Measurements from ENCODE around the gene PLXNB2.
"Not testable (repeated sequence)": the region's sequence is repeated elsewhere in the genome, so short reads cannot be mapped to it uniquely, and the experiment has no call there.

The PLXNB2 gene

DNA sequence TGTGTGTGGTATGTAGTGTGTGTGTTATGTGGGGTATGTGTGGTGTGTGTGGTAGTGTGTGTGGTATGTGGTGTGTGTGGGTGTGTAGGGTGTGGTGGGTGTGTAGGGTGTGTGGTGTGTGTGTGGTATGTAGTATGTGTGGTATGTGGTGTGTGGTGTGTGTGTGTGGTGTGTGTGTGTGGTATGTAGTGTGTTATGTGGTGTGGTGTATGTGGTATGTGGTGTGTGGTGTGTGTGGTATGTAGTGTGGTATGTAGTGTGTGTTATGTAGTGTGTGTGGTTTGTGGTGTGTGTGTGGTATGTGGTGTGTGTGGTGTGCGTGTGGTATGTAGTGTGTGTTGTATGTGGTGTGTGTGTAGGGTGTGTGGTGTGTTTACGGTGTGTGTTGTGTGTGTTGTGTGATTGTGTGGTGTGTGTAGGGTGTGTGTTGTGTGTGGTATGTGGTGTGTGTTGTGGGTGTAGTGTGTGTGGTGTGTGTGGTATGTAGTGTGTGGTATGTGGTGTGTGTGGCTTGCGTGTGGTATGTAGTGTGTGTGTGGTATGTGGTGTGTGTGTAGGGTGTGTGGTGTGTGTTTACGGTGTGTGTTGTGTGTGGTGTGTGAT lies 31.5 kb upstream of the PLXNB2 start:
- H3K27me3 Mint-ChIP-seq = no peaks in the 10 kb centered on the region
- CTCF ChIA-PET = no interaction called here
- peaks cover 14% of the 10 kb centered on the region for H3K4me1 Mint-ChIP-seq
- no peaks in the 10 kb centered on the region for H3K36me3 Mint-ChIP-seq
- no peak overlapping the region for H3K27ac Mint-ChIP-seq
- H3K9me3 Mint-ChIP-seq = no peaks in the 10 kb centered on the region
- DNase-seq = no peak
- H3K4me3 Mint-ChIP-seq = no peak overlapping the region

DNA sequence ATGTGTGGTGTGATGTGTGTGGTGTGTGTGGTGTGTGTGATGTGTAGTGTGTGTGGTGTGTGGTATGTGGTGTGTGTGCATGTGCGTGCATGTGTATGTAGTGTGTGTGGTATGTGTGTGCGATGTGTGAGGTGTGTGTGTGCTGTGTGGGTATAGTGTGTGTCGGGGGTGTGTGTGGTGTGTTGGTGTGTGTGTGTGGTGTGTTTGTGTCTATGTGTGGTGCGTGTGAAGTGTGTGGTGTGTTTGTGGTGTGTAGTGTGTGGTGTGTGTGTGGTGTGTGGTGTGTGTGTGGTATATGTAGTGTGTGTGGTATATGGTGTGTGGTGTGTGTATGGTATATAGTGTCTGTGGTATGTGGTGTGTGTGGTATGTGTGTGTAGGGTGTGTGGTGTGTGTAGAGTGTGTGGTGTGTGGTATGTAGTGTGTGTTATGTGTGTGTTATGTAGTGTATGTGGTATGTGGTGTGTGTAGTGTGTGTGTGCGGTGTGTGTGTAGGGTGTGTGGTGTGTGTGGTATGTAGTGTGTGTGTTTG lies 30.7 kb upstream of the PLXNB2 start:
- Mint-ChIP-seq H3K36me3 (no peaks in the 10 kb centered on the region), H3K4me3 (no peak overlapping the region)
- CTCF ChIA-PET = no interaction called here

DNA sequence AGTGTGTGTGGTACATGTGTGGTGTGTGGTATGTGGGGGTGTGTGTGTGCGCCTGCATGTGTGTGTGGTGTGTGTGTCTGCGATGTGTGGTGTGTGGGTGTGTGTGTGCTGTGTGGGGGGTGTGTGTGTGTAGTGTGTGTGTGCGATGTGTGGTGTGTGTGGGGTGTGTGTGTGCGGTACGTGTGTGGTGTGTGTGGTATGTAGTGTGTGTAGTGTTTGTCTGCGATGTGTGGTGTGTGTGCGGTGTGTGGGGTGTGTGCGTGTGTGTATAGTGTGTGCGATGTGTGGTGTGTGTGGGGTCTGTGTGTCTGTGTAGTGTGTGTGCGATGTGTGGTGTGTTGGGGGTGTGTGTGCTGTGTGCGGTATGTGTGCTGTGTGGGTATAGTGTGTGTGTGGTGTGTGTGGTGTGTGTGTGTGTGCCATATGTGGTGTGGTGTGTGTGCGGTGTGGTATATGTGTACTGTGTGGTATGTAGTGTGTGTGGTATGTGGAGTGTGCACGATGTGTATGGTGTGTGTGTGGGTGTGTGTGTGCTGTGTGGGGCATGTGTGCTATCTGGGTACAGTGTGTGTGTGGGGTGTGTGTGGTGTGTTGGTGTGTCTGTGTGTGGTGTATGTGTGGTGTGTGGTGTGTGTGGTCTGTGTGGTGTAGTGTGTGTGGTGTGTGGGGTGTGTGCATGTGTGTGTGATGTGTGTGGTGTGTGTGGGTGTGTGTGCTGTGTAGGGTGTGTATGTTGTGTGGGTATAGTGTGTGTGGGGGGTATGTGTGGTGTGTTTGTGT lies 30.0 kb upstream of the PLXNB2 start:
- Mint-ChIP-seq H3K27ac (no peak overlapping the region), H3K4me3 (no peak overlapping the region), H3K4me1 (peaks cover 12% of the 10 kb centered on the region), H3K27me3 (no peaks in the 10 kb centered on the region), H3K9me3 (no peaks in the 10 kb centered on the region), H3K36me3 (no peaks in the 10 kb centered on the region)
- no peak for DNase-seq
- CTCF ChIA-PET = interaction anchor here (1.1 kb wide), 1 partner anchor 10 kb away, joined by 3 read pairs; the partner anchor contains the start of gene DENND6B

More for the DNA sequence above, 30.7 kb upstream of the PLXNB2 start:
- Mint-ChIP-seq H3K9me3 (no peaks in the 10 kb centered on the region), H3K27ac (no peak overlapping the region), H3K4me1 (peaks cover 14% of the 10 kb centered on the region), H3K27me3 (no peaks in the 10 kb centered on the region)
- no peak for DNase-seq

DNA sequence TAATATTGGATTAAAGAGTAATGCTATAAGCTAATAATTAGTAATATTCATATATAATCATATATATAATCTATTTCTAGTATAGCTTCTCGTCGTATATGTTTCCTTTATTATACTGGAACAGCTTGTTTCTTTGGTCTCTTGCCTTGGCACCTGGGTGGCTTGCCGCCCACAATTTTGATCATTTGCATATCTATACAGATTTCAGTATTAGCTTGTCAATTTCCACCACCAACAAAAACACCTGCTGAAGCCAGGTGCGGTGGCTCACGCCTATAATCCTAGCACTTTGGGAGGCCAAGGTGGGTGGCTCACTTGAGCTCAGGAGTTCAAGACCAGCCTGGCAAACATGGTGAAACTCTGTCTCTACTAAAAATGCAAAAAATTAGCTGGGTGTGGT lies 27.0 kb upstream of the PLXNB2 start:
- CTCF ChIA-PET = interaction anchor here (0.8 kb wide), 1 partner anchor 58 kb away, joined by 3 read pairs; no protein-coding TSS in a partner anchor
- not testable (repeated sequence) for H3K9me3 Mint-ChIP-seq, DNase-seq, H3K36me3 Mint-ChIP-seq, H3K4me3 Mint-ChIP-seq, H3K27ac Mint-ChIP-seq, H3K4me1 Mint-ChIP-seq
- peaks cover 15% of the 10 kb centered on the region for H3K27me3 Mint-ChIP-seq

DNA sequence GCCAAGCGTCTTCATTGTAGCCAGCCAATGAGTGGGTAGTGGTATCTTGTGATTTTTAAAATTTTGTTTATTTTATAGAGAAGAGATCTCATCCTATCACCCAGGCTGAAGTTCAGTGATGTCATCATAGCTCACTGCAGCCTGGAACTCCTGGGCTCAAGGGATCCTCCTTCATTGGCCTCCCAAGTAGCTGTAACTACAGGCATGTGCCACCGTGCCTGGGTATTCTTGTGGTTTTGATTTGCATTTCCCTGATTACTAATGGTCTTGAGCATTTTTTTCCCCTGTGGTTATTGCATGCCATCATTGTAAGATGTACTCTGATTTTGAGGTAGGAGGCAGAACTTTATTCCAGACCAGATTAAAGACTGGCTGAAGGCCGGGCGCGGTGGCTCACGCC lies 21.8 kb upstream of the PLXNB2 start:
- CTCF ChIA-PET = interaction anchor here (1.2 to 4.5 kb wide), 3 partner anchors 13 to 53 kb away, joined by 3 to 23 read pairs (median 11); no protein-coding TSS in a partner anchor
- H3K36me3 Mint-ChIP-seq = no peaks in the 10 kb centered on the region
- peaks cover 13% of the 10 kb centered on the region for H3K4me1 Mint-ChIP-seq
- no peak overlapping the region for H3K27ac Mint-ChIP-seq
- peaks cover 47% of the 10 kb centered on the region for H3K27me3 Mint-ChIP-seq
- no peak overlapping the region for H3K4me3 Mint-ChIP-seq
- DNase-seq = no peak
- H3K9me3 Mint-ChIP-seq = no peaks in the 10 kb centered on the region

DNA sequence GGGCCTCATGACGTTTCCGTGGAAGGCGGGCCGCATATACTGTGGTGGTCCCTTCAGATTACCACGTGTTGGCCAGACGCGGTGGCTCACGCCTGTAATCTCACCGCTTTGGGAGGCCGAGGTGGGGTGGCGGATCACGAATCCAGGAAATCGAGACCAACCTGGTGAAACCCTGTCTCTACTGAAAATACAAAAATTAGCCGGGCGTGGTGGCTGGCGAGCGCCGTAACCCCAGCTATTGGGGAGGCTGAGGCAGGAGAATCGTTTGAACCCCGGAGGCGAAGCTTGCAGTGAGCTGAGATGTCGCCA lies 20.2 kb upstream of the PLXNB2 start:
- H3K36me3 Mint-ChIP-seq = no peaks in the 10 kb centered on the region
- H3K9me3 Mint-ChIP-seq = no peaks in the 10 kb centered on the region

DNA sequence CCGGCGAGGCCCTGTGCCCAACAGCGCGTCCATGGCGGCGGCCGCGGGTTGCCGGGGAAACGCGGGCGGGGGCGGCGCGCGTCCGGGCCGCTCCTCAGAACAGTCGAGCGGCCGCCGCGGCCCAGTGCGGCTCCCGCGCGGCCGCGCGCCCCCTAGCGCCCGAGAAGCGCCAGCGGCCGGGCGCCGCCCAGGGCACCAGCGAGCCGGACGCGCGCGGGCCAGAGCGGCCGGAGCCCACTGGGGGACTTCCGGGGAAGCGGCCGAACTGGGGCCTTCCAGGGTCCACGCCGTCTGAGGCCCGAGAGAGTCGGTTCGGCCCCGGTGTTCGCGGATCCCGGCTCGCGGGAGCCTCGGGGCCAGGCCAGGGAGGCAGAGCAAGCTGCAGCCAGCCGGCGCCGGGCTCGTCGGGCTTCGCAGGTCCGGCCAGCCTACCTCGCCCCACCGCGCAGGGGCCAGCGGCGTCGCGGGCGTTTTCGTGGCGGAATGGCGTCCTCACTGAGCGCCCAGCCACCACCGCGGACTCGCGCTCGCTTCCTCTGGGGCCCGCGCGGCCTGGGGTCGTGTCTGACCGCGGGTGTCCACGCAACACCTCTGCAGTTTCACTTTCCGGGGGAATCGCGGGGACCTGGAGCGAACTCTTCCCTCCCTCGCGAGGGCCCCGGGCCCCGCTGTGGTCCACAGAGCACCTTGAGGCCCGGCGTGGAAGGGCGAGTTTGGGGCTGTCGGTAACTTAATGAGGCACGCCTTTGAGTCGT lies 19.7 kb upstream of the PLXNB2 start, which contains the start of gene DENND6B:
DENND6B (minus strand) TSS at position 57 of the 755 bp plus-strand sequence; CDS start at position 33, 24 bp downstream.
- Mint-ChIP-seq H3K27me3 (peaks cover 58% of the 10 kb centered on the region), H3K27ac (peak within 1 kb of the TSS; percentile 55), H3K9me3 (no peaks in the 10 kb centered on the region), H3K4me3 (peak within 1 kb of the TSS; percentile 79), H3K4me1 (peaks cover 13% of the 10 kb centered on the region), H3K36me3 (no peaks in the 10 kb centered on the region)
- CTCF ChIA-PET = interaction anchor here (0.6 to 4.5 kb wide), 9 partner anchors 9 to 171 kb away, joined by 3 to 23 read pairs (median 4); no protein-coding TSS in a partner anchor
- peak; percentile 74 for DNase-seq

More for the DNA sequence above, 20.2 kb upstream of the PLXNB2 start:
- H3K4me3 Mint-ChIP-seq = peak overlapping the region; percentile 79
- peaks cover 58% of the 10 kb centered on the region for H3K27me3 Mint-ChIP-seq
- peak overlapping the region; percentile 55 for H3K27ac Mint-ChIP-seq
- CTCF ChIA-PET = interaction anchor here (0.6 to 4.5 kb wide), 7 partner anchors 9 to 76 kb away, joined by 3 to 23 read pairs (median 3); no protein-coding TSS in a partner anchor
- peaks cover 13% of the 10 kb centered on the region for H3K4me1 Mint-ChIP-seq
- no peak for DNase-seq

DNA sequence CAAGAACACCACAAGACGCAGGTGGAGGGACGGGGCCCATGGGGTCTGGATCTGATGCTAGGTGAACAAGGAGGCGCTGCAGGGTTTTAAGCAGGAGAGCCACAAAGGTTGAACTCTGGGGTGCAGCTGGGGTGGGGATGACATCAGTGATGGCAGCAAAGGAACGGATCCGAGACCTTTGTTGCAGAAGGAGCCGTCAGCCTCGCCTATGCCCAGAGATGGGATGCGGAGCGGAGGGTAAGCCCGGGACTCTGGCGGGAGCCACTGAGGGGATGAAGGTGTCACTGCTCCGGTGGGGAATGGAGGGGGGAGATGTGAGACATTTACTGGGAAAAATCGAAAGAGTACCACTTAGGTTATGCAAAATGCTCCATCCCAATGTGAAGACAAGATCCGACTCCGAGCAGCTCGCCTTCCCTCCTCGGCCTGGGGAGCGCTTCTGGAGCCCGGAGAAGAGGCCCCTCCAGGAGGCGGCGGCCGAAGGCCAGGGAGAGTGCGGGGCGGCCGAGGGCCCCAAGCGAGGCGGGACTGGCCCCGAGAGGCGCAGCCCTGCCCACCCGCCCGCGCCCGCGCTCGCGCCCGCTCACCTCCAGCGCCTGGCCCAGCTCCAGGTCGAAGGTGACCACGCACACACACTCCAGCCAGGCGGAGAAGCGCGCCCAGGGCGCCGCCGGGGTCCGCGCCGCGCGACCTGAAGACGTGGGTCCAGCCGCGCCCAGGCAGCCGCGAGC lies 18.9 kb upstream of the PLXNB2 start:
- H3K27me3 Mint-ChIP-seq = peaks cover 58% of the 10 kb centered on the region
- peak overlapping the region; percentile 15 for H3K27ac Mint-ChIP-seq
- H3K4me1 Mint-ChIP-seq = peaks cover 13% of the 10 kb centered on the region

DNA sequence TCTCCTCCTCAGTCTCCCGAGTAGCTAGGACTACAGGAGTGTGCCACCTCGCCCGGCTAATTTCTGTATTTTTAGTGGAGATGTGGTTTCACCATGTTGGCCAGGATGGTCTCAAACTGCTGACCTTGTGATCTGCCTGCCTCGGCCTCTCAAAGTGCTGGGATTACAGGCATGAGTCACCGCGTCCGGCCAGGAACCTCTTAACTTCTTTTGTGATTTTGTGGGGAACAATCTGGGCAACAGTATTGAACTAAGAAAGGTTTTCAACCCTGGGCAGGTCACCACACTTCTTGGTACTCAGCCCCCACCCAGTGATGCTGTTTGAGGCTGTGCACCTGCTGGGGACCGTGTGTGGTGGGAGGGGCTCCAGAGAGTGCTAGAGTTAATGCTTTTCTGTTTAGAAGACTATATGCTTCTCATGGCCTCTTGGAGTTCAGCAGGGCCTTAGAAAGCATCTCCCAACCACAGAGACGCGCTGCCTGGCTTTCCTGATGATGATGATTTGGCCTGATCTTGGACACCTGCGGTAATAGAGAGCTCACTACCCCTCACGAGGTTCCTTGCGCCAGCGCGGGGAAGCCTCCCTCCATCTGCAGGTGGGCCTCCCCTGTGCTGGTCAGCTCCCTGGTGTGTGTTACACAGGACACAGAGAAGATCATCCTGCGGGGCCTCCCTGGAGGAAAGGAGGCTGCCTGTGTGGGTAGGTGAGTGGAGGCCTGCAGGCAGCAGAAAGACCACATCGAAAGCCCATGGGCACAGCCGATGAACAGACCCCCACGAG lies 18.2 kb upstream of the PLXNB2 start:
- H3K27ac Mint-ChIP-seq = no peak overlapping the region
- H3K27me3 Mint-ChIP-seq = peaks cover 59% of the 10 kb centered on the region
- H3K4me1 Mint-ChIP-seq = peaks cover 13% of the 10 kb centered on the region
- H3K9me3 Mint-ChIP-seq = no peaks in the 10 kb centered on the region
- CTCF ChIA-PET = interaction anchor here (0.7 to 4.5 kb wide), 10 partner anchors 9 to 295 kb away, joined by 3 to 23 read pairs (median 6); no protein-coding TSS in a partner anchor
- DNase-seq = no peak
- H3K36me3 Mint-ChIP-seq = no peaks in the 10 kb centered on the region
- H3K4me3 Mint-ChIP-seq = peak overlapping the region; percentile 75

More for the DNA sequence above, 18.9 kb upstream of the PLXNB2 start:
- no peaks in the 10 kb centered on the region for H3K9me3 Mint-ChIP-seq
- H3K4me3 Mint-ChIP-seq = peak overlapping the region; percentile 75
- DNase-seq = no peak
- CTCF ChIA-PET = interaction anchor here (0.7 to 4.5 kb wide), 9 partner anchors 10 to 294 kb away, joined by 3 to 23 read pairs (median 4); no protein-coding TSS in a partner anchor
- no peaks in the 10 kb centered on the region for H3K36me3 Mint-ChIP-seq

DNA sequence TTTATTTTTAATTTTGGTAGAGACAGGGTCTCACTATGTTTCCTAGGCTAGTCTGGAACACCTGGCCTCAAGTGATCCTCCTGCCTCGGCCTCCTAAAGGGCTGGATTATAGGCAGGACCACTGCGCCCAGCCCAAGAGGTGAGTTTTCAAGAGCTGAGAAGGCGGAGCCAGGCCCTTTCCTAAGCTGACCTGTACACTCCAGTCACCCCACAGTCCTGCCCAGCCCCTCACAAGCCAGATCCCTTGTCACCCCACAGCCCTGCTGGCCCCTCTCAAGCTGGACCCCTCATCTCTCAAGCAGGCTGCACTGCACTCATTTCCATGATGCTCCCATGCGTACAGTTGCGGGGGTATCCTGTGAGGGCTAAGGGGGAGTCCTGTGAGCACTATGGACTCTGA lies 16.5 kb upstream of the PLXNB2 start:
- no peak for DNase-seq
- H3K27ac Mint-ChIP-seq = no peak overlapping the region
- H3K4me1 Mint-ChIP-seq = peaks cover 13% of the 10 kb centered on the region
- no peaks in the 10 kb centered on the region for H3K9me3 Mint-ChIP-seq
- peaks cover 49% of the 10 kb centered on the region for H3K27me3 Mint-ChIP-seq
- no peaks in the 10 kb centered on the region for H3K36me3 Mint-ChIP-seq
- no peak overlapping the region for H3K4me3 Mint-ChIP-seq
- CTCF ChIA-PET = interaction anchor here (1.1 to 1.7 kb wide), 5 partner anchors 12 to 50 kb away, joined by 3 to 7 read pairs (median 5); no protein-coding TSS in a partner anchor

DNA sequence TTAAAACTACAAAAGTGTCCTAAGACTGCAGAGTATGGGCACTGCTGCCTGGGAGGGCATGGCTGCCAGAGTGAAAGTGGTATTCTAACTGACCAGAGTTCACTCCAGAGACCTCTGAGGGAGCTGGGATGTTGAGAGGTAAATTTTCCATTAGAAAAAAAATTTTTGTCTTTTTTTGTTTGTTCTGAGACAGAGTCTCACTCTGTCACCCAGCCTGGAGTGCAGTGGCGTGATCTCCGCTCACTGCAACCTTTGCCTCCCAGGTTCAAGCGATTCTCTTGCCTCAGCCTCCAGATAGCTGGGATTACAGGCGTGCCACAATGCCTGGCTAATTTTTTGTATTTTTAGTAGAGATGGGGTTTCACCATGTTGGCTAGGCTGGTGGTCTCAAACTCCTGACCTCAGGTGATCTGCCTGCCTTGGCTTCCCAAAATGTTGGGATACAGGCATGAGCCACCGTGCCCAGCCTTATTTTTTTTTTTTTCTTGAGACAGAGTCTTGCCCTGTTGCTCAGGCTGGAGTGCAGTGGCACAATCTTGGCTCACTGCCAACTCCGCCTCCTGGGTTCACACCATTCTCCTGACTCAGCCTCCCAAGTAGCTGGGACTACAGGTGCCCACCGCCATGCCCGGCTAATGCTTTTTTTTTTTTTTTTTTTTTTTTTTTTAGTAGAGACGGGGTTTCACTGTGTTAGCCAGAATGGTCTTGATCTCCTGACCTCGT lies 15.1 kb upstream of the PLXNB2 start:
- peaks cover 11% of the 10 kb centered on the region for H3K4me1 Mint-ChIP-seq
- H3K27me3 Mint-ChIP-seq = peaks cover 50% of the 10 kb centered on the region
- not testable (repeated sequence) for H3K9me3 Mint-ChIP-seq, H3K27ac Mint-ChIP-seq, H3K36me3 Mint-ChIP-seq, H3K4me3 Mint-ChIP-seq, DNase-seq
- CTCF ChIA-PET = interaction anchor here (0.7 to 1.4 kb wide), 3 partner anchors 18 to 46 kb away, joined by 3 to 4 read pairs (median 4); no protein-coding TSS in a partner anchor

DNA sequence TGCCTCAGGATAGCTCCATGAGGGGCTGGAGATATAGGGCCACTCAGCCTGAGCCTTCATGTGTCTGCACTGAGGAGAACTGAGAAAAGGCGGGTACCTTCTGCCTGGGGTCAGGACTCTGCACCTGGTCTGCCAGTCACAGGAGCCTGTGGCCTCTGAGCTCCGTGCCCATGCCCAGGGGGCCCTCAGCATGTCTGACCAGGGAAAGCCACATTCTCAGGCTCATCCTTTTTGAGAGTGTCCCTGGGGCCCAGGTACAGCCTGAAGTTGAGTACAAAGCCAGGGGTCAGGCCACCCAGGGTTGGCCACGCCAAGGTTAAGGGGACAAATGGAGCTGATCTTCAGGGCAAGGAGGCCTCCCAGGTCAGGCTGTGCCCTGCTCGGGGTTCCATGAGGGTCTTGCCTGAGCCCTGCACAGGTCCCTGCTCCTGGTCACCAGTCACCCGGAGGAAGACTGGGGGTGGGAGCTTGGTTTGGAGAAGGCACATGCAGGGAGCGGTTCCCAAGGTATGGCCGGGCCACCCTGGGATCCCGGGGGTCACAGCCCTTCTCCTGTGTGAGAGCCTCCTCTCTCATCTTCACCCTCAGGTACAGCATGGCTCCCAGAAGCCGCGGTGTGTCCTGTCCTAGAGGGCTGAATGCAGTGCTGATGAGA lies 13.4 kb upstream of the PLXNB2 start:
- Mint-ChIP-seq H3K9me3 (no peaks in the 10 kb centered on the region), H3K27ac (no peak overlapping the region), H3K4me1 (peaks cover 3% of the 10 kb centered on the region), H3K4me3 (no peak overlapping the region), H3K27me3 (peaks cover 39% of the 10 kb centered on the region), H3K36me3 (no peaks in the 10 kb centered on the region)
- CTCF ChIA-PET = interaction anchor here (1.4 to 1.8 kb wide), 2 partner anchors 16 to 44 kb away, joined by 4 read pairs; no protein-coding TSS in a partner anchor
- DNase-seq = no peak

All from activated naive CD4-positive, alpha-beta T cell treated with anti-CD3 and anti-CD28 coated beads, Interleukin-2, amount 10 ng/mL, durations not matched to agents 7 days and 5 days (primary cell).